ENCODE measurements around the gene TMEM141. TPM values are rescaled to one million over a fixed set of nuclear protein-coding genes. Genes with fewer than 3 reads are reported as not detected.

The TMEM141 gene
- 29.2 and 36.0 TPM in 2 replicates for total RNA-seq
- long read RNA-seq, partial matches to known transcripts: 0 of 5 reads
- long read RNA-seq, other reads (novel, unspliced or antisense): 0 of 5 reads

- Mint-ChIP-seq H3K4me3 (ENCODE audit: unreplicated experiment) (peak within 1 kb of the TSS; percentile 81), H3K4me1 (ENCODE audit: unreplicated experiment) (peaks cover 19% of the 10 kb centered on the region), H3K36me3 (ENCODE audit: unreplicated experiment) (no peaks in the 10 kb centered on the region), H3K9me3 (ENCODE audit: unreplicated experiment) (no peaks in the 10 kb centered on the region), H3K27me3 (ENCODE audit: unreplicated experiment) (peaks cover 7% of the 10 kb centered on the region), H3K27ac (ENCODE audit: unreplicated experiment) (peak within 1 kb of the TSS; percentile 76)
- no peak for TF ChIP-seq CTCF (IDR thresholded peaks at IDR 0.05)
- DNase-seq (ENCODE audit: extremely low spot score, unreplicated experiment): peak; percentile 100
Measured at GRCh38 chr9:136790640-136791515, at the start of gene TMEM141. Gene TMEM141 (plus strand): TSS chr9:136791344. CDS start chr9:136791371, 27 bp downstream.

- no peak for TF ChIP-seq CTCF (IDR thresholded peaks at IDR 0.05)
- Mint-ChIP-seq H3K4me1 (ENCODE audit: unreplicated experiment) (no peaks in the 10 kb centered on the region), H3K4me3 (ENCODE audit: unreplicated experiment) (no peak overlapping the region), H3K27me3 (ENCODE audit: unreplicated experiment) (peaks cover 9% of the 10 kb centered on the region), H3K27ac (ENCODE audit: unreplicated experiment) (no peak overlapping the region), H3K36me3 (ENCODE audit: unreplicated experiment) (no peaks in the 10 kb centered on the region), H3K9me3 (ENCODE audit: unreplicated experiment) (no peaks in the 10 kb centered on the region)
- DNase-seq (ENCODE audit: extremely low spot score, unreplicated experiment): no peak
Measured at GRCh38 chr9:136741883-136742571, 49.1 kb upstream of the TMEM141 start.

GRCh38 chr9:136742591-136743391 is 48.4 kb upstream of the TMEM141 start, which contains the start of gene LCN10:
Gene LCN10 (minus strand): TSS chr9:136742940. CDS start chr9:136742903, 37 bp downstream.
- H3K9me3 Mint-ChIP-seq (ENCODE audit: unreplicated experiment): no peaks in the 10 kb centered on the region
- peak; percentile 47 for TF ChIP-seq CTCF (IDR thresholded peaks at IDR 0.05)
- H3K27ac Mint-ChIP-seq (ENCODE audit: unreplicated experiment): no peak within 1 kb of the TSS
- H3K27me3 Mint-ChIP-seq (ENCODE audit: unreplicated experiment): peaks cover 7% of the 10 kb centered on the region
- H3K36me3 Mint-ChIP-seq (ENCODE audit: unreplicated experiment): no peaks in the 10 kb centered on the region
- no peaks in the 10 kb centered on the region for H3K4me1 Mint-ChIP-seq (ENCODE audit: unreplicated experiment)
- DNase-seq (ENCODE audit: extremely low spot score, unreplicated experiment): no peak
- no peak within 1 kb of the TSS for H3K4me3 Mint-ChIP-seq (ENCODE audit: unreplicated experiment)

- Mint-ChIP-seq H3K27ac (ENCODE audit: unreplicated experiment) (no peak overlapping the region), H3K4me3 (ENCODE audit: unreplicated experiment) (no peak overlapping the region), H3K4me1 (ENCODE audit: unreplicated experiment) (no peaks in the 10 kb centered on the region), H3K36me3 (ENCODE audit: unreplicated experiment) (no peaks in the 10 kb centered on the region), H3K9me3 (ENCODE audit: unreplicated experiment) (no peaks in the 10 kb centered on the region), H3K27me3 (ENCODE audit: unreplicated experiment) (peaks cover 2% of the 10 kb centered on the region)
- DNase-seq (ENCODE audit: extremely low spot score, unreplicated experiment): no peak
- TF ChIP-seq CTCF (IDR thresholded peaks at IDR 0.05): no peak
Measured at GRCh38 chr9:136743639-136744211, 47.4 kb upstream of the TMEM141 start.

Measured in osteocyte (in vitro differentiated cells).